Testis (tissue), 3 donors: ENCODE data around the gene ZBTB17. TPM values are rescaled to one million over a fixed set of nuclear protein-coding genes. Genes with fewer than 3 reads are reported as not detected.
A peak's percentile ranks its signal among the peaks of the same experiment; 100 is the strongest.

ENCODE experiments used
- DNase-seq: peaks from one replicate; pipeline ENCODE4 v3.0.0-alpha.2; 2019
- H3K27ac ChIP-seq, 2 donors: fragments of 200-600 bp; sonication (generic); one replicate each; pipeline ENCODE4 v1.5.1; 2019
- H3K27me3 ChIP-seq: fragments of 200-600 bp; sonication (generic); one replicate; pipeline ENCODE4 v1.5.1; 2019
- H3K36me3 ChIP-seq: fragments of 200-600 bp; sonication (generic); one replicate; pipeline ENCODE4 v1.5.1; 2017; ENCODE audit warnings: low read depth; ENCODE audit errors: missing control alignments
- H3K4me1 ChIP-seq: fragments of 200-600 bp; sonication (generic); one replicate; pipeline ENCODE4 v1.5.1; 2019
- H3K4me3 ChIP-seq, 2 donors: fragments of 200-600 bp; sonication (generic); one replicate each; pipeline ENCODE4 v1.5.1; 2017 to 2019
- H3K9me3 ChIP-seq: fragments of 200-600 bp; sonication (generic); one replicate; pipeline ENCODE4 v1.5.1; 2017
- CTCF ChIP-seq, 3 experiments: fragments of 450-650 bp in 2 of 3; fragments of 200-600 bp in 1 of 3; sonication (generic) in 1 of 3; IDR thresholded peaks; one replicate each; pipeline ENCODE4 v1.5.1; 2016 to 2019; ENCODE audit warnings: antibody characterized with exemption in 3 of 3, mild to moderate bottlenecking in 2 of 3, moderate library complexity in 1 of 3
- POLR2A ChIP-seq: fragments of 450-650 bp; IDR thresholded peaks from one replicate; pipeline ENCODE4 v1.6.1; 2017; ENCODE audit warnings: antibody characterized with exemption, mild to moderate bottlenecking, moderate library complexity
- WGBS, 2 donors: methylation state at CpG; one replicate each; pipeline ENCODE4 v1.1.5; 2018; 5-methylcytosine and 5-hydroxymethylcytosine counted together
- intact Hi-C: fragments of 100-400 bp; cut with DNase I; formaldehyde crosslinking; loops from one replicate; pipeline ENCODE4 v1.15.1; 2023; ENCODE audit warnings: low total_unique reads
- polyA plus RNA-seq: library from polyadenylated mRNA; stranded (reverse); fragments of 350-450 nt; fragmentation: Illumina TruSeq; extraction: RNeasy Lipid Tissue Mini Kit (QIAGEN cat#74804); gene quantifications from one replicate; pipeline ENCODE4 v1.2.3, GENCODE V29; 2014; ENCODE audit warnings: low read depth, low replicate concordance; ENCODE audit not compliant: insufficient read depth
- total RNA-seq, 2 donors: library from RNA; depleted of rRNA; stranded (reverse); fragments of >200 nt; gene quantifications; one replicate each; pipeline ENCODE4 v1.2.3, GENCODE V29; 2016

The ZBTB17 gene
- total and polyA plus RNA-seq, 3 donors from 2014 or later = 53.6 to 65.8 (median 60.2) TPM

- Histone ChIP-seq H3K27me3 (no peaks in the 10 kb centered on the region), H3K9me3 (no peaks in the 10 kb centered on the region), H3K27ac (no peak overlapping the region), H3K4me1 (no peaks in the 10 kb centered on the region), H3K4me3 (no peak overlapping the region), H3K36me3 (no peaks in the 10 kb centered on the region)
- WGBS, 2 donors = 89 to 96% methylated on average over 11 of the region's 11 CpGs
- intact Hi-C loops = no loop called here
- no peak for DNase-seq
- no peak for TF ChIP-seq CTCF (IDR thresholded peaks at IDR 0.05)
- no peak for TF ChIP-seq POLR2A
Measured at GRCh38 chr1:15998929-15999328, 23.0 kb upstream of the ZBTB17 start.

GRCh38 chr1:15997637-15998280 lies 21.9 kb upstream of the ZBTB17 start:
- no peak overlapping the region for H3K27ac ChIP-seq
- DNase-seq = no peak
- H3K9me3 ChIP-seq = no peaks in the 10 kb centered on the region
- intact Hi-C loops = no loop called here
- no peak overlapping the region for H3K4me3 ChIP-seq
- no peaks in the 10 kb centered on the region for H3K36me3 ChIP-seq
- TF ChIP-seq POLR2A (no peak), CTCF (IDR thresholded peaks at IDR 0.05) (no peak)
- H3K4me1 ChIP-seq = no peaks in the 10 kb centered on the region
- WGBS, 2 donors = 93% methylated on average over 9 of the region's 9 CpGs
- H3K27me3 ChIP-seq = no peaks in the 10 kb centered on the region

GRCh38 chr1:15997076-15997585 lies 21.2 kb upstream of the ZBTB17 start:
- no peak for DNase-seq
- Histone ChIP-seq H3K4me3 (no peak overlapping the region), H3K36me3 (no peaks in the 10 kb centered on the region), H3K27me3 (no peaks in the 10 kb centered on the region), H3K4me1 (no peaks in the 10 kb centered on the region), H3K9me3 (no peaks in the 10 kb centered on the region), H3K27ac (no peak overlapping the region)
- WGBS, 2 donors = 86 to 89% methylated on average over 2 to 7 of the region's 9 CpGs
- TF ChIP-seq POLR2A = no peak
- intact Hi-C loops = no loop called here

GRCh38 chr1:15994590-15995351 lies 18.9 kb upstream of the ZBTB17 start:
- 73 to 88% methylated on average over 10 to 11 of the region's 11 CpGs for WGBS, 2 donors
- Histone ChIP-seq H3K36me3 (no peaks in the 10 kb centered on the region), H3K4me3 (no peak overlapping the region), H3K27ac (no peak overlapping the region), H3K4me1 (no peaks in the 10 kb centered on the region), H3K27me3 (no peaks in the 10 kb centered on the region), H3K9me3 (no peaks in the 10 kb centered on the region)
- intact Hi-C loops = no loop called here
- peak; percentile 72 to 80 (median 75) for TF ChIP-seq CTCF (IDR thresholded peaks at IDR 0.05)
- TF ChIP-seq POLR2A = no peak
- peak; percentile 76 for DNase-seq

- WGBS, 2 donors = 91 to 92% methylated on average over 10 of the region's 10 CpGs
- H3K4me1 ChIP-seq = no peaks in the 10 kb centered on the region
- H3K9me3 ChIP-seq = no peaks in the 10 kb centered on the region
- no peak overlapping the region for H3K4me3 ChIP-seq
- no peak overlapping the region for H3K27ac ChIP-seq
- H3K36me3 ChIP-seq = no peaks in the 10 kb centered on the region
- intact Hi-C loops = no loop called here
- TF ChIP-seq POLR2A (no peak), CTCF (IDR thresholded peaks at IDR 0.05) (no peak)
- no peak for DNase-seq
- no peaks in the 10 kb centered on the region for H3K27me3 ChIP-seq
Measured at GRCh38 chr1:15994081-15994480, 18.2 kb upstream of the ZBTB17 start.
